HG02678 (cell line): ENCODE results near the gene RBPJL.

Experiments
- ATAC-seq: cut with Tn5 transposase; IDR thresholded peaks from one replicate; pipeline ENCODE4 v1.9.1; 2021; ENCODE audit warnings: mild to moderate bottlenecking, moderate library complexity; ENCODE audit not compliant: unreplicated experiment

Gene RBPJL, protein sequence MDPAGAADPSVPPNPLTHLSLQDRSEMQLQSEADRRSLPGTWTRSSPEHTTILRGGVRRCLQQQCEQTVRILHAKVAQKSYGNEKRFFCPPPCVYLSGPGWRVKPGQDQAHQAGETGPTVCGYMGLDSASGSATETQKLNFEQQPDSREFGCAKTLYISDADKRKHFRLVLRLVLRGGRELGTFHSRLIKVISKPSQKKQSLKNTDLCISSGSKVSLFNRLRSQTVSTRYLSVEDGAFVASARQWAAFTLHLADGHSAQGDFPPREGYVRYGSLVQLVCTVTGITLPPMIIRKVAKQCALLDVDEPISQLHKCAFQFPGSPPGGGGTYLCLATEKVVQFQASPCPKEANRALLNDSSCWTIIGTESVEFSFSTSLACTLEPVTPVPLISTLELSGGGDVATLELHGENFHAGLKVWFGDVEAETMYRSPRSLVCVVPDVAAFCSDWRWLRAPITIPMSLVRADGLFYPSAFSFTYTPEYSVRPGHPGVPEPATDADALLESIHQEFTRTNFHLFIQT

DNA sequence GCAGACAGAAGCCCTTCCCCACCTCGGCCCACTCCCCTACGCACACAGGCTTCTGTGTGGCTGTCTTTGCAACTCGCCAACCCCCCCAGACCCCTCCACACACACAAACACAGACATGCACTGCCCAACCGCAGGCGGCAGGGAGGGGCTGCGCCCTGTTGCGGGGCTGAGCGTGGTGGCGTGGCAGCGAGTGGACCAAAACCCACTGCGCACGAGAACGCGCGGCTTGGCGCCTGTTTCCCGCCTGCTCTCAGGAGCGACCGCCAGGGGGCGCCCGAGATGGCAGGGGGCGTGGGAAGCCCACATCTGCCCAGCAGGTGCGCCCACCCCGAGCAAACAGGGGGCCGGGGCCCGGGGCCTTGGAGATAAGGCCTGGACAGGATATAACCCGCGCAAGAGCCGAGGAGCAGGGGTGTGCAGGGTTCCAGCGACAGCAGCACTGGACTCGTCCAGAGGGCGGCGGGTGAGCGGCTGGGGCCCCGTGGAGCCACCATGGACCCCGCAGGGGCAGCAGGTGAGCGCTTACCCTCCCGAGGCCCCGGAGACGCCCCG is at the start of gene RBPJL:
RBPJL (plus strand) TSS at position 410 of the 552 bp plus-strand sequence; CDS start at position 493, 83 bp downstream.
- no peak for ATAC-seq

DNA sequence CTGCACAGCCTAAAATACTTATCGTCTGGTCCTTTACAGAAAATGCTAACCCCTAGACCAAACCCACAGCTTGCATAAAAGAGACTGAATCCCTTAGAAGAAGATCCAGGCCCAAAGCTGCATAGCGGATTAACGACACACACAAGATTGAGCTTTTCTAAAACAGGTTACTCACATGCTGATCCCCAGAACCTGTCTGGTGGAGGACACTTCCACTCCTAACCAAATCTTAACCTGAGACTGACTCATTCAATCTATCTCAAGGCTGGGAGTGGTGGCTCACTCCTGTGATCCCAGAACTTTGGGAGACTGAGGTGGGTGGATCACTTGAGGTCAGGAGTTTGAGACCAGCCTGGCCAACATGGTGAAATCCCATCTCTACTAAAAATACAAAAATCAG is 49.5 kb upstream of the RBPJL start:
- ATAC-seq = no peak

DNA sequence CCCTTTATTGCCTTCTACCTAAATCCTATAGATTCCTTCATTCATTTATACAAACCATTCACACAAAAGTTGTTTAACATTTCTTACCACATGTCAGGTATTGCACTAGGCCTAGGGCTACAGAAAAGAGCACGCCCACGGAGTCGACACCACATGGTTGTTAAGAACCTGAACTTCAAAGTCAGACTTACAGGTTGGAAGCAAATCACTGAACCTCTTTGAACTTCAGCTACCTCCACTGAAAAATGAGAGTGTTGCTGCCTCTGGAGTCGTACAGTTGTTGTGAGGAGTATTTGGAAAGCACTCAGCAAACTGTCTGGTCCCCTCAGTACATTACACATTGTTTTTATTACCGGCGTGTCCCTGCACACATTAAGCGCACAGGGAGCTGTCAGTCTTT is 48.9 kb upstream of the RBPJL start:
- no peak for ATAC-seq

DNA sequence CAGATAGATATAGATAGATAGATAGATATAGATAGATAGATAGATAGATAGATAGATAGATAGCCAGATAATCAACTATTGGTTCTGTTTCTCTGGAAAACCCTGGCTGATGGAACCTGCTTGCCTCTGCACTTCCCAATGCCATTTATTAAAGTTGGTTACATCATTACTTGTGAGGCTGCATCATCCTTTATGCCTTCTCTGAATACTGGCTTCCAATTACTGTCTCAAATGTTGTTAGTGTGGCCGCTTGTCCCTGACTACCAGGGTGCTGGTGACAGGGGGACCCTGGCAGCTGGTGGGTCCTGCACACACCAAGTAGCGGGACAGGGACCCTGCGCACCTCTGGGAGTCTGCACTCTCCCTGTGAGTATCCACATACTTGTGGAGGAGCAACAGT is 48.4 kb upstream of the RBPJL start:
- no peak for ATAC-seq

DNA sequence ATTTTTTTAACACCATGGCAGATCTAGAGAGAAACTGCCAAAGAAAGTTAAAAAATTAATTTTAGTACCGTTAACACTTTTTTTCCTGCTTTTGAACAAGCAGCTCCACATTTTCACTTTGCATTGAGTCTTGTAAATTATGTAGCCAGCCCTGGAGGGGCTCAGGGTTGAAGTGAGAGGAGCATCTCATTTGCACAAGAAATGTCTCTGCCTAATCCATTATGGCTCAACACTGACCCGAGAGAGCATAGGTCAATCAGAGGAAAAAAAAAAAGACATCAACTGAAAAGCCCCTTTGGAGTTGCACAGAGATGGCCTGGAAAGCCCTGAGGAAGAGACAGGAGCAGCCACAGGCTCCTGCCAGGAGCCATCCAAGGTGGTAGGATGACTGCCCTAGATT is 48.0 kb upstream of the RBPJL start:
- no peak for ATAC-seq

DNA sequence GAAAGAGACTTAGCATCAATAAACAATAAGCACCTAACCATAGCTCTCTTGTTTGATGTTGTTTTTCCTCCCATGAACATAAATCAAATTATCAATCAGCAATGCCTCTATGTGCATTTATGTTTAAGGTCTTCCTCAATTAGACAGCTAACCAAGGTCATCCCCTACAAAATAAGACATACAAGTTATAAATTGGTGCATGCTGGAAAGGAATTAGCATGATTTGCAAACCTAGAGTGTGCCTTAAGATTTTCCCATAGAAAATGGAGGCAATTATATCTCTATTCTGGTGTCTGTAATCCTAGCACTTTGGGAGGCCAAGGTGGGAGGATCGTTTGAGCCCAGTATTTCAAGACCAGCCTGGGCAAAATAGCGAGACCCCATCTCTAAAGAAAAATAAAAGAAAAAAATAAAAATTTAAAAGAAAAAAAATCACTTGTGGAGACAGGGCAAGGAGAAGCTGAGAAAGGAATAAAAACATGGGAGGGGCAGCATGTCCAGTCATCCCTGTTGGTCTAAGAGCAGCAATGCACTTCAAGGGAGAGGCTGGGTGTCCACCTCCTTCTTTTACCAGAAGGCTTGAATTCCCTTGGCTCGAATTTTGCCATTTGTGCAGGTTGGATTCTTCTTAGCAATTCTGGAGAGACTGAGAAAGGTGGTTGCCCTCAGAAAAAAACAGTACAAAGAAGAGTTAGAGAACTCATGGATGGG is 42.9 kb upstream of the RBPJL start:
- no peak for ATAC-seq

DNA sequence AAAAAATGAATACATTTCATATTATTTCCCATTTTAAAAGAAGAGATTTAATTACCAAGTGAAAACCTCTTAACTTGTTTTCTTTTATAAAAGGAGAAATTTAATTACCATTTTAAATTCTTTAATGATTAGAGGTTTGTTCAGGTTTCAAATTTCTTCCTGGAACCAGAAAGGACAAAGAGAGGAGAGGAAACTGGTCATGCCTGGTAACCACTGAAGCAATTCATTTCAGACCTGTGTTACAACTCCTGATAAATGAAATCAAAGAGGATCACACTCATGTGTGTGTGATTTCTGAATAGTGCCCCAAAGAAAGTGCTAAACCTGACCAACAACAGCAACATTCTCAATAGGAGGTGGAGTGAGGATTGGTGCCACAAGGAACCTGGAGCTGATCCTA is 39.7 kb upstream of the RBPJL start:
- ATAC-seq = no peak

DNA sequence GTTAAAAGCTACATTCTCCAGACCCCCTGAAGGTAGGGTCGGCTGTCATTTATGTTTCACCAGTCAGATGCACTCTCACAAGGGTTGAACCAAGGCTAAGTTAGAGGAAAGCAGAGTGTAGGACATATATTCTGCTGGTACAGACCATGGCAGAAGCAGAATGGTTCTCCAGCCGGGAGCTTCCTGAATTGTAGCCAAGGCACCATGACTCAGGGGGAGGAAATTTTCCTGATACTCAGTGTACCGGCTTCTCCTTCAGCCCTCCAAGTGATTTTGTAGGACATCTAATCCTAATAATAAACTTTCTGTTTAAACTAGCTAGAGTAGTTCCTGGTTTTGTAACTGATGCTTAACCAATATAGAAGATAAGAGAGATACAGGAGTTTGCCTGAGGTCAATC is 38.1 kb upstream of the RBPJL start:
- no peak for ATAC-seq

DNA sequence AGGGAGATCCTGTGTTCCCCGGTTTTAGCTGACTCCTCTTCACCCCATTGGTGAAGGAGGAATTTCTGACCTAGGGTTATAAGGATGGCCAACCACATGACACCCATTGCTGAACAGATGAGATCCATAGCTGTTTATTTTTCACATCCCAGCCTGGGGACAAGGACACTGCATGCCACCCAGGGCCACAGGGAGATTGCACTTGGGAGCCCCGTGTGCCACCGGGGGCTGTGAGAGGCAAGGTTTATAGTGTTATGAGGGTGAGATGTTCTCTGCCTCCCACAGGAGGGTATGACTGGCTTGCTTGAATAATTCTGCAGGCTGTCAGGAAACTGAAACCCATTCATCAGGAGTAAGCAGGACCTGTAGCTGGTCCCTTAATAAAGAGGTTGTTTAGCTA is 37.6 kb upstream of the RBPJL start:
- ATAC-seq = no peak

DNA sequence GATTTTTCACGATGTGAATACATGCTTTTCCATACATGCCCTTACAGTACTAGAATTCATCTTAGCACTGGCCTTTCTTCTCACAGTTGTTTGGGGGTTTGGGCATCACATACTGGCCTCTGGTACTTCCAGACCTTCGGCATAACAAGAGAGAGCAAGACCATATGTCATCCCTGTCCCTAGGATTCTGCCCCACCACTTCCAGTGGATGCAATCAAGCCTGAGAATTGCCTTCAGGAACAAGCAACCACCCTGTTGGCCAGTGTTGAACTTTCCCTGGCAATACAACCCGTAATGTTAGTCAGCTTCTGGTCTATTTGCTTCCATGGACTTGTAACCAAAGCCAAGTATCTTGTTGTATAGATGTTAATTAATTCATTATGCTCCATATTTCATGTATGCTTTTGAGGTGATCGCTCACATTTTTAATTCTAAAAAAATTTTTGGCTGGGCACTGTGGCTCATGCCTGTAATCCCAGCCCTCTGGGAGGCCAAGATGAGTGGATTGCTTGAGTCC is 36.8 kb upstream of the RBPJL start:
- no peak for ATAC-seq

DNA sequence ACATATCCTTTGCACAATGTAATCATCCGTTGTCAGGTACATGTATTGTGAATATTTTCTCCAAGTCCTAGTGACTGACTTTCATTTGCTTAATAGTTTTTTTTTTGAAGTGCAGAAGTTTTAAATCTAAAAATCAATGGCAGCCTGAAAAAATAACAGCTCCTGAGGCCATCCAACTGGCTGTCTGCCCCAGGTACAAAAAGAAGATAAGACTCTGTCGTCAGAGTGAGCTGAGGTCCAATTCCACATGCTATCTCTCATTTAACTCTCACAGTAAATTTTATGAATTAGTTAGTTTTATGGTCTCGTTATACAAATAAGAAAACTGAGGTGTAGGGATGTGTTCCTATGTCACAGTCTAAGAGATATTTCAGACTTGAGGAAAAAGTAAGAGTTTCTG is 31.3 kb upstream of the RBPJL start:
- ATAC-seq = no peak

DNA sequence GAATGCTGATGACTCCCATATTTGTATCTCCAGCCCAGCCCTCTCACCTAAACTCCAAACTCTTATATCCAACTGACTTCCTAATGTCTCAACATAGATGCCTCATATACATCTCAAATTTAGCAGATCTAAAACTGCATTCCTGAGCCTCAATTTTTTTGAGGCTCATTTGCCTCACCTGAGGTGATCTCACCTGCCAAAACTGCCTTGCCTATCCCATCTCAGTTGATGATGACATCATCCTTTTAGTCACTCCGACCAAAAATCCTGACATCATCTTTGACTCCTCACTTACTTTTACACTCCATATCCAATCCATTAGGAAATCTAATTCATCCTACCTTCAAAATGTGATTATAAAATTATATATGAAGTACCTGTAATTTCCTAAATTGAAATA is 26.6 kb upstream of the RBPJL start:
- no peak for ATAC-seq

DNA sequence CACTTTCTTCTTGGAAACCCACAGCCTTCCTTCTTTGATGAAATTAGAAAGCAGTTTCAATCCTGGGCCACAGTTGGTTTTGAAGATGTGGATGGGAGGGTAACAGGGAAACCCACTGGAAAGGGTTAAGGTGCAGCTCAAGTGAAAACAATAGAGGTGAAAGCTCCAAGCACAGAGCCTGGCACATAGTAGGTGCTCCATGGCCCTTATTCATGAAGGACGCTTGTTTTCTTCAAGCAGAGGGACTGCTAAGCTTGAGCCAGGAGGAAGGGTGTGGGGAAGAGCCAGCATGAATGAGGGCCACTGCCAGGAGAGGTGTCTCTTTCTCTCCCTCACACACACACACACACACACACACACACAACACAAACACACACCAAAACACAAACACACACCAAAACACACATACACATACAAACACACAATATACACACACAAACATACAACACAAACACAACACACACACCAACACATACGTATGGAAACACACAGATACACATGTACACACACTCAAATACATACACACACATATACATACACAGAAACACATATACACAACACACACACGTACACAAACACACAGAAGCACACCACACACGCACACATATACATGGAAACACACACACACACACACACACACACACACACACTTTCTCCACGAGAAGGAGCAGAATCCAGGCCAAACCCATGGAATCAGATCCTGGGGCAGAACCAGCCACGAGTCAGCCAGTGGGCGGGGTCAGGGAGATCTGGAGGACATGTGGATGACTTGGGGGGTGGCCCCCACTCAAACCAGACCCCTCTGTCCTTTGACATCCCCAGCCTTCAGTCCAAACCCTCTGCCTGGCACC is 23.7 kb upstream of the RBPJL start:
- no peak for ATAC-seq

DNA sequence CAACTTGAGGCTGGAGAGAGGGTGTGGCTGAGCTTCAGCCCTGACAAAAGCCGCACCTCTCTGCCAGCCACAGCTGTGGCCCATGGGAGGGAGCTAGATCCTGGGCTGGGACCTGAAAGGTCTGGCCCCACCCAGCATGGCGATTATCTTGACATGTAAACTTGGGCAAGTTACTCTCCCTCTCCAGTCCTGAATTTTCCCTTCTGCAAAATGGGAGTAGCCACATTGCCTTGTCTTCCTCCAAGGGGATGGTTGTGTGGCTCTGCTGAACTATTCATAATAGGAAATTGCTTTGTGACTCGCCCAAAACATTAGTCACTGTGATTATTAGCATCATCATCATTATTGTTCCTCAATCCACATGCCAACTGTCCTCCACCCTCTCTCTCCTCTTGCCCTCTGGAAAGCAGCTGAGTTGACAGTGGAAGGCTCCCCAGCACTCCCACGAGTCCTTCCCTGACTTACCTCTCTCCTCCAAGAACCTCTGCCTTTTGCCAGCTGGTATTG is 23.0 kb upstream of the RBPJL start:
- no peak for ATAC-seq

DNA sequence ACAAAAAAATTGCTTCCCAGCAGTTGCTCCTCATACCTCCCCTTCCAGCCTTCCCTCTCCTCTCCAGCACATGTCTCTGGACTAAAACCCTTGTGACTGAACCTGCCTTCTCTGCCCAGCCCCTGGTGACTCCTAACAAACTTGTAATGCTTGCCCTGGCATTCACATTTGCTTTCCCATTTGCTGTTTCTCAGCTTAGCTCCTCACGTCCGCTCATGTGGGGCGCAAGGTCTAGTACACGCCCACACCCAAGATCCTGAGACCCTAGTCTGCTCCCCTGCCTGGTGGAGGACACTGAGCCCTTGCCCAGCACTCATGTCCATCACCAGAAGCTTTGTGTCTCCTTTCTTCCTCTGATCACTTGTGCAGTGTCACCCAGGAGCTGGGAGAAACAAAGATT is 18.3 kb upstream of the RBPJL start:
- ATAC-seq = no peak

DNA sequence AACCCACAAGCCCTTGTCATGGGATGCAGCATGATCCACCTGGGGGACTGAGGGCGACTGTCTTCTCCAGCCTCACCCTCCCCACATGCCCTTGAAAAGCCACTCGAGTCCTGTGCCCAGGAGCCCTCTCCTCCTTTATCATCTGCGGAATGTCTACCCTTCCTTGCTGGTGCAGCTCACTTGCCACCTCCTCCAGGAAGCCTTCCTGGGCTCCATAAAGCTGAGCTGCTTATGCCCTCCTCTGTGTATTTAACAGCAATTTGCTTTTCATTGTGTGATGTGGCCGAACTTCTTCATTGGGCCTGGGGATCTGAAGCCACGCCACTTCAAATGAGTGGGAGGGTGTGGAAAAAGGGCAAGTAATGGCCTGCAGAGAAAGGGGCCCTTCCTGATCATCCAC is 17.8 kb upstream of the RBPJL start:
- ATAC-seq = no peak

DNA sequence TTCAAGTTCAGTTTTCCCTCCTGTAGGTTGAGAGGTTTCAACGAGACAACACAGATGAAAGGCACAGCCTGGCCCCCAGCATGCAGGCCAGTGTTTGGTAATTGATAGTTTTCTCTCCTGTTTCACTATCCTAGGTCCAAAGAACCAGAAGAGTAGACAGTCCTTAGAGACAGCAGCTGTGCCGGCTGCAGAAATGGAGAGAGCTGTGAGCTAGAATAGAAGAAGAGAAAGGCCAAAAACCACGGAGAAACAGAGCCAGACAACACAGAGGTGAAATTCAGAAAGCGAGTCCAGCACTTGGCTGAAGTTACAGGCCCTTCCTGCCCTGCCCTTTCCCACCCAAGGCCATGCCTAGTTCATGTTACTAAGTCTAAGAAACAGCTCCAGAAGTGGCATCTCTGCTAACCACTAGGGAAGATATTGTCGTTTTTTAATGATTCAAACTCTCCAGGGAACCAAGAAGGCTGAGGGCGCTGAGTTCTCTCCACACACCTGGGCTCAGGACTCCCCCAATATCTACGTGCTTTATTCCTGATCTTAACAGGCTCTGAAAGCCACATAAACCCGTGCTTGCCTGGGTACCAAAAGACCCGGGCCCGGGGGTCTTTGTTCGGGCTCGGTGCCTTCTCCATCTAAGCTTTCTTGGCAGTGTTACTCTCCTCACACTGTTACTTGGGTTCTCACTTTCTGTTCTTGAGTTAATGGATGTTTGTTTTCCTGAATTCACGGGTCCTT is 16.5 kb upstream of the RBPJL start:
- ATAC-seq = no peak

DNA sequence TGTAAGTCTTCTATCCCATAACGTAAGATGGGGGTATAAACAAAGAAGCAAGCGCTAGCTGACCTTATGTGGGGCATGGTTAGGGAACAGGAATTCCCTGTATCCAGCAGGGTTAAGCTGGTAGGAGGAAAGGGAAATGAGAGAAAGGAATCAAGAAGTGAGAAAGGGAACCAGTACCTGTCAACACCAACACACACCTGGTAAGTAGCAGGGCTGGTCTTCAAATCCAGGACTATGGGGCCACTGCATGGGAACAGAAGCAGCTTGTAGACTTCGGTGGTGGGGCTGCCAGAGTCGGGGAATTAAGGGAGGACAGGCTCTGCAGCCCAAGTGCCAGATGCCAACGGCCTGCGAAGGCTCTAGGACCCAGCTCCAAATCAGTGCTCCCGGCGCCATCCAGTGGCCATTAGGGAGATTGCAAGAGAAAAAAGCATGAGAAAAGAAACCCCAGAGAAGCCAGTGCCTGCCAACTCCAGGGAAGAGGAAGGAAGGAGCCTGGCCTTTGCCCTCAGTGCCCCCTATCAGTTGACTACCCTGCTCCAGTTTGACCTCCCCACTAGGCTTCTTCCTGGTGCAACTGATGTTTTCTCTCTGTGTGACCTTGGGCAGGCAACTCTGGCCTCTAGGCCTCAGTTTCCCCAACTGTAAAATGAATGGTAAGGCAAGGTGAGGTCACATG is 15.8 kb upstream of the RBPJL start:
- ATAC-seq = no peak

DNA sequence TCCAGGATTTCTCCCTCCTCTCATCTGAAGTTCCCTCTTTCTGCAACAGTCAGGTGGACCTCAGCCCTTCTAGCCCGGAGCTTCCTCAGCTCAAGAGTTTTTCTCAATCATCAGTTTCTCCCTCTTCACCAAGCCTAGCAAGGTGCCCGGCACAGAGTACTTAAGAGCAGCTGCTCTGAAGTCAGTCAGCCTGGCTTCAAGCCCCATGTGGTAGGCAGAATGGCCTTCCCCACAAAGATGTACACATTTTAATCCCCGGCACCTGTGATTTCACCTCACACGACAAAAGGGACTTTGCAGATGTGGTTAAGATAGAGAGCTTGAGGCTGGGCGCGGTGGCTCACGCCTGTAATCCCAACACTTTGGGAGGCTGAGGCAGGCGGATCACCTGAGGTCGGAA is 15.1 kb upstream of the RBPJL start:
- ATAC-seq = no peak
